Endometrial microvascular endothelial cells (primary cell): Measurements from ENCODE around the gene CLDN20. TPM values are rescaled to one million over a fixed set of nuclear protein-coding genes. Genes with fewer than 3 reads are reported as not detected.

Experiments used
- in situ Hi-C: cut with HindIII; loops from 2 replicates; pipeline ENCODE4 v1.10.0; 2017; ENCODE audit warnings: low sequenced_read_pairs, low pct_unique_long_range_greater_than_20kb; ENCODE audit errors: inconsistent ontology term
- total RNA-seq: library from RNA; depleted of rRNA; stranded (reverse); fragments of >200 nt; gene quantifications from one replicate; pipeline ENCODE4 v1.2.3, GENCODE V29; 2015; ENCODE audit errors: inconsistent ontology term

The CLDN20 gene
- total RNA-seq, 1 donor from 2014 or later, result not detected

GRCh38 chr6:155292711-155293110, 28.9 kb downstream of the CLDN20 start:
- in situ Hi-C loops, result no loop called here

GRCh38 chr6:155297669-155298068, 33.9 kb downstream of the CLDN20 start:
- in situ Hi-C loops, result no loop called here

- in situ Hi-C loops, result no loop called here
These were observed 38.1 kb downstream of the CLDN20 start for GRCh38 chr6:155301867-155302266.

GRCh38 chr6:155303361-155303870, 39.6 kb downstream of the CLDN20 start:
- in situ Hi-C loops, result no loop called here

GRCh38 chr6:155306958-155307357, 43.1 kb downstream of the CLDN20 start:
- in situ Hi-C loops, result no loop called here

- in situ Hi-C loops, result no loop called here
These were observed 45.3 kb downstream of the CLDN20 start for GRCh38 chr6:155309150-155309549.

GRCh38 chr6:155310596-155310995, 46.8 kb downstream of the CLDN20 start:
- in situ Hi-C loops, result loop anchor here (10.0 kb wide), 1 partner anchor 136 kb away; no protein-coding TSS in a partner anchor

GRCh38 chr6:155311086-155311485, 47.3 kb downstream of the CLDN20 start:
- in situ Hi-C loops, result loop anchor here (10.0 kb wide), 1 partner anchor 136 kb away; no protein-coding TSS in a partner anchor

- in situ Hi-C loops, result loop anchor here (10.0 kb wide), 1 partner anchor 137 kb away; no protein-coding TSS in a partner anchor
These were observed 47.8 kb downstream of the CLDN20 start for GRCh38 chr6:155311583-155311982.

GRCh38 chr6:155312950-155313349, 49.1 kb downstream of the CLDN20 start:
- in situ Hi-C loops, result loop anchor here (10.0 kb wide), 1 partner anchor 138 kb away; no protein-coding TSS in a partner anchor

GRCh38 chr6:155313602-155314091, 49.8 kb downstream of the CLDN20 start:
- in situ Hi-C loops, result loop anchor here (10.0 kb wide), 1 partner anchor 139 kb away; no protein-coding TSS in a partner anchor

GRCh38 chr6:155314092-155314772, 50.4 kb downstream of the CLDN20 start, which contains the start of gene TFB1M:
Gene TFB1M (minus strand): TSS chr6:155314484. CDS start chr6:155314428, 56 bp downstream.
- in situ Hi-C loops, result loop anchor here (10.0 kb wide), 1 partner anchor 139 kb away; no protein-coding TSS in a partner anchor

- in situ Hi-C loops, result loop anchor here (10.0 kb wide), 1 partner anchor 140 kb away; no protein-coding TSS in a partner anchor
These were observed 51.1 kb downstream of the CLDN20 start for GRCh38 chr6:155314773-155315515.

GRCh38 chr6:155315516-155315871, 51.7 kb downstream of the CLDN20 start:
- in situ Hi-C loops, result loop anchor here (10.0 kb wide), 1 partner anchor 141 kb away; no protein-coding TSS in a partner anchor

GRCh38 chr6:155316419-155316818, 52.6 kb downstream of the CLDN20 start:
- in situ Hi-C loops, result loop anchor here (10.0 kb wide), 1 partner anchor 142 kb away; no protein-coding TSS in a partner anchor

- in situ Hi-C loops, result loop anchor here (10.0 kb wide), 1 partner anchor 142 kb away; no protein-coding TSS in a partner anchor
These were observed 53.4 kb downstream of the CLDN20 start for GRCh38 chr6:155317186-155317585.

- in situ Hi-C loops, result loop anchor here (10.0 kb wide), 1 partner anchor 145 kb away; no protein-coding TSS in a partner anchor
These were observed 56.1 kb downstream of the CLDN20 start for GRCh38 chr6:155319902-155320301.

GRCh38 chr6:155324172-155324571, 60.4 kb downstream of the CLDN20 start:
- in situ Hi-C loops, result no loop called here

- in situ Hi-C loops, result no loop called here
These were observed 61.2 kb downstream of the CLDN20 start for GRCh38 chr6:155324993-155325392.
